ENCODE measurements around the gene MCHR1. TPM values are rescaled to one million over a fixed set of nuclear protein-coding genes. Genes with fewer than 3 reads are reported as not detected.
"Not testable (repeated sequence)": the region's sequence is repeated elsewhere in the genome, so short reads cannot be mapped to it uniquely, and the experiment has no call there.

The MCHR1 gene
- total RNA-seq, 1 experiment from 2014 or later: 12.0 TPM

DNA sequence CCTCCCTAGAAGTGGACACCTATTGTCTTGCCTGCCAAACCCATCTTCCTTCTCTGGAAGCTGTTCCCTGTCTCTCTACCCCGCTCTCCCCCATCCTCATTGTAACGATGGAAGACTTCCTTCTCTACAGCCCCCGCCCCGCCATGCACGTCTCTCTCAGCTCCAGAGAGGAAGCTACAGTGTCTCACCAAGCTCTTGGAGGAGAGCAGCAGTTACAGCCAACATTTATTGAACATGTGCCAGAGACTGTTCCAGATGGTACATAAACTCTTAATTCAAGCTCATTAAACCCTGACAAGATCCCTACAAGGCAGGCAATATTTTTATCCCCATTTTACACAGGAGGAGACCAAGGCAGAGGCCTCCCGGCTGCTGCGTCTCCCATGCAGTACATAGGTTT is 15.1 kb downstream of the MCHR1 start:
- Histone ChIP-seq H3K4me1 (peaks cover 7% of the 10 kb centered on the region; the same call in 1 of the 2 replicates), H3K4me3 (no peak overlapping the region)

DNA sequence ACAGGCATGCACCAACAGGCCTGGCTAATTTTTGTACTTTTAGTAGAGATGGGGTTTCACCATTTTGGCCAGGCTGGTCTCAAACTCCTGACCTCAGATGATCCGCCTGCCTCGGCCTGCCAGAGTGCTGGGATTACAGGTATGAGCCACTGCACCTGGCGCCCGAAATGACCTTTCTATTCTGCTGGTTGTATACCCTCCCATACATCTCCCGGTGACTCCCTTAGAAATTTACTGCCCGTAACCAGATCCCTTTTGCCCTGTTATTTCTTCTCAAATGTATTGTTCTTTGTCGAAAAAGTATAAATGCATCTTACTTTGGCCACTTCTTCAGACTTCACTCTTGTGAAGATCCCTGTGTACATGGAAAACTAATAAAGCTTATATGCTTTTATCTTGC is 22.0 kb downstream of the MCHR1 start:
- no peaks in the 10 kb centered on the region for H3K27me3 ChIP-seq
- H3K36me3 ChIP-seq: no peaks in the 10 kb centered on the region
- no peaks in the 10 kb centered on the region for H3K9me3 ChIP-seq (replicated peaks)
- DNase-seq: no peak
- H3K4me3 ChIP-seq: no peak overlapping the region
- no peak overlapping the region for H3K27ac ChIP-seq
- peaks cover 7% of the 10 kb centered on the region for H3K4me1 ChIP-seq

More for the DNA sequence above, 15.1 kb downstream of the MCHR1 start:
- no peak for DNase-seq
- H3K27ac ChIP-seq: no peak overlapping the region
- no peaks in the 10 kb centered on the region for H3K27me3 ChIP-seq
- no peaks in the 10 kb centered on the region for H3K36me3 ChIP-seq
- no peaks in the 10 kb centered on the region for H3K9me3 ChIP-seq (replicated peaks)

DNA sequence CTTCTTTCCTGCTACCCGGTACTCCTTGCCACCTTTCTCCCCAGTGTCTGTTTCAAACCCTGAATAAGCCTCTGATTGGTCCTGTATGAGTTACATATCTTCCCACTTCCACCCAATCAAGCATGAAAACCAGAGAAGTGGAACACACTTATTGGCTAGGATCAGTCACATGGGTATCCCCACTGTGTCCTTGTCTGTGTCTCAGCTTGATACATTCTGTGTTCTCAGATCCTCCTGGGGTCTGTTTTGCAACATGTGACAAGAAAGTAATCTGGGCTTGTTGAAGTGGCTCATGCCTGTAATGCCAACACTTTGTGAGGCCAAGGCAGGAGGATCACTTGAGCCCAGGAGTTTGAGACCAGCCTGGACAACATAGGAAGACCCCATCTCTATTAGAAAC is 23.9 kb downstream of the MCHR1 start:
- no peaks in the 10 kb centered on the region for H3K9me3 ChIP-seq (replicated peaks)
- no peaks in the 10 kb centered on the region for H3K36me3 ChIP-seq
- H3K4me1 ChIP-seq: peaks cover 7% of the 10 kb centered on the region
- no peaks in the 10 kb centered on the region for H3K27me3 ChIP-seq
- H3K4me3 ChIP-seq: no peak overlapping the region
- DNase-seq: peak in 1 of 2 experiments; percentile 59
- no peak overlapping the region for H3K27ac ChIP-seq

- Histone ChIP-seq H3K4me3 (no peak overlapping the region), H3K9me3 (replicated peaks) (no peaks in the 10 kb centered on the region), H3K27ac (no peak overlapping the region), H3K36me3 (no peaks in the 10 kb centered on the region), H3K27me3 (no peaks in the 10 kb centered on the region), H3K4me1 (peaks cover 7% of the 10 kb centered on the region)
- DNase-seq: peak; percentile 60 to 71
Observed at GRCh38 chr22:40703736-40704135, 24.5 kb downstream of the MCHR1 start.

GRCh38 chr22:40705918-40706682 is 26.8 kb downstream of the MCHR1 start:
- H3K27ac ChIP-seq: no peak overlapping the region
- H3K4me3 ChIP-seq: no peak overlapping the region
- peaks cover 8% of the 10 kb centered on the region for H3K4me1 ChIP-seq
- H3K36me3 ChIP-seq: no peaks in the 10 kb centered on the region
- H3K9me3 ChIP-seq (replicated peaks): no peaks in the 10 kb centered on the region
- no peaks in the 10 kb centered on the region for H3K27me3 ChIP-seq
- no peak for DNase-seq

GRCh38 chr22:40707154-40707553 is 27.9 kb downstream of the MCHR1 start:
- Histone ChIP-seq H3K36me3 (no peaks in the 10 kb centered on the region), H3K4me3 (no peak overlapping the region), H3K4me1 (peaks cover 11% of the 10 kb centered on the region), H3K27ac (no peak overlapping the region), H3K9me3 (replicated peaks) (no peaks in the 10 kb centered on the region), H3K27me3 (no peaks in the 10 kb centered on the region)
- no peak for DNase-seq

GRCh38 chr22:40708177-40708576 is 28.9 kb downstream of the MCHR1 start:
- Histone ChIP-seq H3K27me3 (no peaks in the 10 kb centered on the region), H3K4me3 (no peak overlapping the region), H3K9me3 (replicated peaks) (no peaks in the 10 kb centered on the region), H3K36me3 (no peaks in the 10 kb centered on the region), H3K4me1 (peaks cover 11% of the 10 kb centered on the region), H3K27ac (no peak overlapping the region)
- DNase-seq: no peak

DNA sequence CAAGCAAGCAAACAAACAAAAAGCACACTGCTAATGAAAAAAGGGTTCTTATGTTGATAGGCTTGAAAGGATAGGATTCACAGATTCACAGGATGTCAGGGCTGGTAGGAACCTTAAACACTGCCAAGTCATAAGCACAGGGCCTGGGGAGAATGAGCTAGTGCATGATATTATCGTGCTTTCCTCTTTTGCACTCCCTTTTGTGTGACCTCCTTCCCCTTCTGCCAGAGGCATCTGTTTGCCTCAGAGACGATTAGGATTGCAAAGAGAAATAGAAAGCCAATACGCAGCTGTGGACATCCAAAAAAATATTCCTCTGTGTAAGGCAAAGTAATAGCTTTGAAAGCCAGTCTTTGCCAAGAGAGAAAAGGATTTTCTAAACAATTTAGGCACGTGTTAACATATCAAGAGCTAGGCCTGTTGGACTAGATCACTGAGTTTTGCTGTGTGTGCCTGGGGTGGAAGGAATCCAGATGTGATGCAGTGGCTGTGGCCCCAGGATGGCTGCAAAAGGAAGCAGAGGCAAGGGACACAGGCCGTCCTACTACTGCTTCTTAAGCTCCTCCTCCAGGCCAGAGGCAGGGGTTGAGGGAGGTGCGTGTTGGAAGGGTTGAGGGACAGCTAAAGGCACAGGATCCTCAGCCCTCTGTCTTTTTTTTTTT is 30.6 kb downstream of the MCHR1 start:
- Histone ChIP-seq H3K4me1 (peaks cover 14% of the 10 kb centered on the region; the same call in 1 of the 2 replicates), H3K9me3 (replicated peaks) (no peaks in the 10 kb centered on the region), H3K27me3 (no peaks in the 10 kb centered on the region), H3K4me3 (no peak overlapping the region), H3K27ac (no peak overlapping the region; the same call in 1 of the 2 replicates), H3K36me3 (no peaks in the 10 kb centered on the region)
- peak in 1 of 2 experiments; percentile 52 for DNase-seq

- Histone ChIP-seq H3K36me3 (no peaks in the 10 kb centered on the region), H3K27ac (peak overlapping the region; percentile 76), H3K27me3 (no peaks in the 10 kb centered on the region), H3K4me3 (no peak overlapping the region), H3K4me1 (peaks cover 18% of the 10 kb centered on the region; the same call in 1 of the 2 replicates), H3K9me3 (replicated peaks) (no peaks in the 10 kb centered on the region)
- no peak for DNase-seq
Observed at GRCh38 chr22:40712311-40712710, 33.0 kb downstream of the MCHR1 start.

DNA sequence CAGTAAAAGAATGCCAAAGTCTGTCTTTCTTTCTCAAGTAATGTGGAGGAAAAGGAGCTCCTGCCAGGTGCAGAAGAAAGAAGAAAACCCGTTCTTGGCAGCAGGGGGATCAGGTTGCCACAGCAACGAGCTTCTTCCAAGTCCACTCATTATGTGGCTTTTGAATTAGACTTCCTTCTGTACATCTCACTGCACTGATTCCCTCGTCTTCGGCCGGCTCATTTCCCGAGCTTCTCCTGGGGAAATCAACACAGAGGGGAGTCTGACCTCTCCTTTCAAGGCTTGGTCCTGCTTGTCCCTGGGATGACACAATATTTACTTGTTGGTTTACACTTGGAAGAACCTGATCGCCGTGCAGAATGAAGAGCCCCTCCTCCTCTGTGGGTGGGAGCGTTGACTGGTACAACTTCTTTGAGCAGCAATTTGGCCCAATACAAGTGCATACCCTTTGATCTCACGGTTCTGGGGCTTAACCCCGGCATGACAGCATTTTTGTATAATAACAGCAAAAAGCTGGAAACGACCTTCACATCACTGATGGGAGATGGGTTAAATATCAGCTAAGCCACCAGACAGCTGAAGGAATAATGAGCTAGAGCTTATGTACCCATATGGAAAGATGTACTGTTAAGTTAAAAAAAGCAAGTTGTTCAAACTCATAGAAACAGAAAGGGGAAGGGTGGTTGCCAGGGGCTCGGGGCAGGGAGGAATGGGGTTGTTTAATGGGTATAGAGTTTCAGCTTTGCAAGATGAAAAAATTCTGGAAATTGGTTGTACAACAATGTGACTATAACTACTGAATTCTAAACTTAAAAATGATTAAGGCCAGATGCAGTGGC is 35.4 kb downstream of the MCHR1 start:
- no peaks in the 10 kb centered on the region for H3K27me3 ChIP-seq
- H3K27ac ChIP-seq: peak overlapping the region; percentile 42
- peak overlapping the region; percentile 0; the same call in 1 of the 2 replicates for H3K4me3 ChIP-seq
- H3K9me3 ChIP-seq (replicated peaks): no peaks in the 10 kb centered on the region
- no peaks in the 10 kb centered on the region for H3K36me3 ChIP-seq
- DNase-seq: peak; percentile 48 to 69
- H3K4me1 ChIP-seq: peaks cover 18% of the 10 kb centered on the region; the same call in 1 of the 2 replicates

GRCh38 chr22:40716116-40716515 is 36.8 kb downstream of the MCHR1 start:
- DNase-seq: no peak
- Histone ChIP-seq H3K27me3 (no peaks in the 10 kb centered on the region), H3K9me3 (replicated peaks) (no peaks in the 10 kb centered on the region), H3K36me3 (no peaks in the 10 kb centered on the region), H3K4me3 (no peak overlapping the region), H3K4me1 (peaks cover 21% of the 10 kb centered on the region; the same call in 1 of the 2 replicates), H3K27ac (no peak overlapping the region)

- H3K36me3 ChIP-seq; H3K9me3 ChIP-seq (replicated peaks); H3K27me3 ChIP-seq; H3K4me3 ChIP-seq; DNase-seq; H3K27ac ChIP-seq: not testable (repeated sequence)
- H3K4me1 ChIP-seq: peaks cover 26% of the 10 kb centered on the region
Observed at GRCh38 chr22:40717657-40718056, 38.4 kb downstream of the MCHR1 start.

- no peaks in the 10 kb centered on the region for H3K27me3 ChIP-seq
- H3K4me1 ChIP-seq: peaks cover 26% of the 10 kb centered on the region
- no peaks in the 10 kb centered on the region for H3K36me3 ChIP-seq
- H3K4me3 ChIP-seq: no peak overlapping the region
- no peak for DNase-seq
- no peak overlapping the region for H3K27ac ChIP-seq
- no peaks in the 10 kb centered on the region for H3K9me3 ChIP-seq (replicated peaks)
Observed at GRCh38 chr22:40718250-40719204, 39.2 kb downstream of the MCHR1 start.

GRCh38 chr22:40719599-40719998 is 40.3 kb downstream of the MCHR1 start:
- Histone ChIP-seq H3K9me3 (replicated peaks) (no peaks in the 10 kb centered on the region), H3K4me3 (no peak overlapping the region), H3K27me3 (no peaks in the 10 kb centered on the region), H3K27ac (no peak overlapping the region), H3K4me1 (peaks cover 18% of the 10 kb centered on the region), H3K36me3 (no peaks in the 10 kb centered on the region)
- DNase-seq: no peak
